HepG2 (cell line): ENCODE measurements around the gene CCDC148. TPM values are rescaled to one million over a fixed set of nuclear protein-coding genes. Genes with fewer than 3 reads are reported as not detected.

Experiments
- CBFB ChIP-seq: sonication (generic); formaldehyde crosslinking; IDR thresholded peaks from 2 replicates; pipeline ENCODE4 v1.4.0; 2020; ENCODE audit warnings: missing genetic modification reagents
- FOXO1 ChIP-seq: sonication (generic); formaldehyde crosslinking; IDR thresholded peaks from 2 replicates; pipeline ENCODE4 v1.4.0; 2020; ENCODE audit warnings: missing genetic modification reagents
- FOXP1 ChIP-seq, 2 experiments: fragments of 450-650 bp in 1 of 2; IDR thresholded peaks; 2 replicates each; pipeline ENCODE4 v1.6.1; 2017 to 2018; ENCODE audit warnings: antibody characterized with exemption in 1 of 2
- GATAD2A ChIP-seq: IDR thresholded peaks from 2 replicates; pipeline ENCODE4 v1.6.1; 2016
- HMG20A ChIP-seq: IDR thresholded peaks from 2 replicates; pipeline ENCODE4 v1.6.1; 2016; ENCODE audit warnings: borderline replicate concordance
- KDM6A ChIP-seq: IDR thresholded peaks from 2 replicates; pipeline ENCODE4 v1.6.1; 2016; ENCODE audit warnings: low read depth
- KLF16 ChIP-seq, 2 experiments: sonication (generic) in 1 of 2; formaldehyde crosslinking in 1 of 2; IDR thresholded peaks; 2 replicates each; pipeline versions ENCODE4 v1.6.1 to v1.8.0; 2016 to 2023; ENCODE audit warnings: missing genetic modification reagents in 2 of 2, missing compliant biosample characterization in 1 of 2
- LCORL ChIP-seq, 2 experiments: fragments of 450-650 bp in 1 of 2; sonication (generic) in 1 of 2; formaldehyde crosslinking in 1 of 2; IDR thresholded peaks; 2 replicates each; pipeline versions ENCODE4 v1.5.0 to v1.6.1; 2017 to 2020; ENCODE audit warnings: antibody characterized with exemption in 1 of 2, missing genetic modification reagents in 1 of 2
- PRDM10 ChIP-seq: sonication (generic); formaldehyde crosslinking; IDR thresholded peaks from 2 replicates; pipeline ENCODE4 v1.4.0; 2020; ENCODE audit warnings: low read depth, missing genetic modification reagents
- SAP130 ChIP-seq: IDR thresholded peaks from 2 replicates; pipeline ENCODE4 v1.6.1; 2016; ENCODE audit warnings: low read depth
- SIX4 ChIP-seq: sonication (generic); formaldehyde crosslinking; IDR thresholded peaks from 2 replicates; pipeline ENCODE4 v1.4.0; 2020; ENCODE audit warnings: missing genetic modification reagents
- SP5 ChIP-seq: IDR thresholded peaks from 2 replicates; pipeline ENCODE4 v1.6.1; 2016; ENCODE audit warnings: low read depth, borderline replicate concordance
- TCF7 ChIP-seq: sonication (generic); IDR thresholded peaks from 2 replicates; pipeline ENCODE4 v1.6.1; 2016; ENCODE audit warnings: antibody characterized with exemption, low read depth
- TFAP4 ChIP-seq: sonication (generic); IDR thresholded peaks from 2 replicates; pipeline ENCODE4 v1.6.1; 2016; ENCODE audit warnings: low read depth, borderline replicate concordance
- ZFP1 ChIP-seq: IDR thresholded peaks from 2 replicates; pipeline ENCODE4 v1.6.1; 2016
- ZNF280D ChIP-seq: sonication (generic); formaldehyde crosslinking; IDR thresholded peaks from 2 replicates; pipeline ENCODE4 v1.5.1; 2020; ENCODE audit warnings: mild to moderate bottlenecking, missing genetic modification reagents
- ZNF292 ChIP-seq: sonication (generic); formaldehyde crosslinking; IDR thresholded peaks from 2 replicates; pipeline ENCODE4 v1.8.1; 2022; ENCODE audit warnings: mild to moderate bottlenecking, low read depth, missing genetic modification reagents, borderline replicate concordance
- ZNF430 ChIP-seq: sonication (generic); formaldehyde crosslinking; IDR thresholded peaks from 2 replicates; pipeline ENCODE4 v1.9.0; 2021; ENCODE audit warnings: mild to moderate bottlenecking, missing genetic modification reagents
- ZNF749 ChIP-seq: sonication (generic); formaldehyde crosslinking; IDR thresholded peaks from 2 replicates; pipeline ENCODE4 v1.8.0; 2022; ENCODE audit warnings: mild to moderate bottlenecking, missing genetic modification reagents, moderate library complexity, borderline replicate concordance
- polyA plus RNA-seq, 8 experiments: library from polyadenylated mRNA; depleted of rRNA in 3 of 8; stranded (reverse) in 7 of 8; unstranded in 1 of 8; fragments of >200 nt; fragmentation: Illumina TruSeq in 4 of 8; extraction: Trizol in 4 of 8; gene quantifications; 2 replicates each; pipeline versions ENCODE4 v1.2.1 to v1.2.3, GENCODE V29; 2011 to 2016; ENCODE audit warnings: low read depth in 4 of 8, missing spikeins in 1 of 8, mixed read lengths in 1 of 8; ENCODE audit not compliant: insufficient read depth in 1 of 8
- total RNA-seq, 5 experiments: library from RNA; depleted of rRNA; stranded (reverse); fragments of >200 nt; fragmentation: Illumina TruSeq; extraction: Trizol; gene quantifications; 2 replicates each; pipeline ENCODE4 v1.2.3, GENCODE V29; 2016; ENCODE audit warnings: low read depth in 1 of 5
- TF ChIP-seq, protein P1 (sequence below): sonication (generic); formaldehyde crosslinking; conservative IDR thresholded peaks from 2 replicates; pipeline ENCODE4 v1.8.0; 2022; ENCODE audit warnings: mild to moderate bottlenecking, moderate library complexity, missing genetic modification reagents

Gene CCDC148
- total and polyA plus RNA-seq, 2 of the 13 experiments (the other 11 are each of a cell fraction or from before 2014, with no cell fraction given), result 0.30 to 0.49 TPM

DNA sequence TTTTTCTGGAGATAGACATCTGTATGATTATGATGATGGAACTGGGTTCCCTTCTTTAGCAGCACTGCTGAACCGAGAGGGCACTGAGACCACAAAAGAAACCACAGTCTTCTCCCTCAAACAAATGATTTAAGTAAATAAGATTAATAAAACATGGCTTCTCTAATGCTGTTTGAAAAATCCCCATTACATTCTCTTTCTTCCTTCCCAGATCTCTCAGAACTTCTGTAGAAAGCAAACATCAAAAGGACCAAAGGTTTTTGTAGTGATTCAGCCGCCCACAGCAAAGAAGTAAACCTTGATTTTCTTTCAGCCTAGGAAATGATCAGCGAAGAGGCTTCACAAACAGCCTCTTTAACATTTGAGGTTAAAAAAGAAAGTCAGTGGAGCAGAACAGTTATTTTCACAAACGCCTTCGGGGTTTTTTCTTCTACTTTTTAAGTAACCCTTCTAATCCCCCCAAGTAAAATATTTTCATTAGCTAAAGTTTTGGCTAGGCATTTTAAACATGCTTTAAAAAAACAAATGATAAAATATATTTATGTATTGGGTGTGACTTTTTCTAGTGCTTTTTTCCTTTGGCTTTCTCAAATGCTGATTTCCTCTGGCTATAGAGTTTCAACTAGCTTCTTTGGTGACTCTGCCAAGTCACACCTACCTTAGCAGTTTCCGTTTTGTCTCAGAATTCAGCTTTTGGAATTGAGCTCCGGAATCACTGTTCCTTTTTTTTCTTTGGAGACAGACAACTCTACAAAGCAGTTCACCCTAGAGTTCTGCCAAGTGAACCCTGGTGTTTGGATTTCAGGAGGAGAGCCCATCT is 265.3 kb downstream of the CCDC148 start (continued):
- peak; percentile 83 for TF ChIP-seq SP5 (CRISPR knock-in tag)
- TF ChIP-seq ZNF749 (CRISPR knock-in tag), result no peak
- TF ChIP-seq ZNF280D (CRISPR knock-in tag), result no peak
- no peak for TF ChIP-seq FOXP1 (IDR thresholded peaks at IDR 0.05)
- peak; percentile 82 for TF ChIP-seq FOXP1 (CRISPR knock-in tag; IDR thresholded peaks at IDR 0.05)
- peak; percentile 60; the same call in 1 of the 2 replicates for TF ChIP-seq FOXO1 (CRISPR knock-in tag)
- peak; percentile 98 for TF ChIP-seq HMG20A (CRISPR knock-in tag)
- TF ChIP-seq ZNF430 (CRISPR knock-in tag), result peak; percentile 55; the same call in 1 of the 2 replicates
- peak; percentile 92 for TF ChIP-seq GATAD2A (CRISPR knock-in tag)
- TF ChIP-seq SIX4 (CRISPR knock-in tag), result no peak; the same call in none of the 2 replicates
- TF ChIP-seq TFAP4, result peak; percentile 55; the same call in 1 of the 2 replicates
- 0 out of 2 replicates have a peak, but pooled peaks have one; percentile 48 for TF ChIP-seq ZFP1
- TF ChIP-seq KLF16 (CRISPR knock-in tag; IDR thresholded peaks at IDR 0.05), result peak in 1 of 2 experiments; percentile 66; a peak in 2 of 4 replicates
- TF ChIP-seq ZNF292 (CRISPR knock-in tag), result 0 out of 2 replicates have a peak, but pooled peaks have one; percentile 47
- TF ChIP-seq LCORL (IDR thresholded peaks at IDR 0.05), result no peak
- peak; percentile 28; the same call in 1 of the 2 replicates for TF ChIP-seq LCORL (CRISPR knock-in tag; IDR thresholded peaks at IDR 0.05)
- TF ChIP-seq KDM6A, result peak; percentile 72
- peak; percentile 97 for TF ChIP-seq TCF7
- no peak for TF ChIP-seq PRDM10 (CRISPR knock-in tag)
- peak; percentile 78 for TF ChIP-seq SAP130 (CRISPR knock-in tag)
- 0 out of 2 replicates have a peak, but pooled peaks have one; percentile 68 for TF ChIP-seq CBFB (CRISPR knock-in tag)
- TF ChIP-seq, protein P1, sequence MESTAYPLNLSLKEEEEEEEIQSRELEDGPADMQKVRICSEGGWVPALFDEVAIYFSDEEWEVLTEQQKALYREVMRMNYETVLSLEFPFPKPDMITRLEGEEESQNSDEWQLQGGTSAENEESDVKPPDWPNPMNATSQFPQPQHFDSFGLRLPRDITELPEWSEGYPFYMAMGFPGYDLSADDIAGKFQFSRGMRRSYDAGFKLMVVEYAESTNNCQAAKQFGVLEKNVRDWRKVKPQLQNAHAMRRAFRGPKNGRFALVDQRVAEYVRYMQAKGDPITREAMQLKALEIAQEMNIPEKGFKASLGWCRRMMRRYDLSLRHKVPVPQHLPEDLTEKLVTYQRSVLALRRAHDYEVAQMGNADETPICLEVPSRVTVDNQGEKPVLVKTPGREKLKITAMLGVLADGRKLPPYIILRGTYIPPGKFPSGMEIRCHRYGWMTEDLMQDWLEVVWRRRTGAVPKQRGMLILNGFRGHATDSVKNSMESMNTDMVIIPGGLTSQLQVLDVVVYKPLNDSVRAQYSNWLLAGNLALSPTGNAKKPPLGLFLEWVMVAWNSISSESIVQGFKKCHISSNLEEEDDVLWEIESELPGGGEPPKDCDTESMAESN (CRISPR knock-in tag), result peak; percentile 43; the same call in 1 of the 2 replicates
